Measurements from ENCODE around the gene LMNB1.
"Not testable (repeated sequence)": the region's sequence is repeated elsewhere in the genome, so short reads cannot be mapped to it uniquely, and the experiment has no call there.

Gene LMNB1

GRCh38 chr5:126837906-126838539 is 61.1 kb downstream of the LMNB1 start:
- DNase-seq (ENCODE audit: extremely low read depth, insufficient read length), result no peak
- peaks cover 5% of the 10 kb centered on the region for H3K36me3 ChIP-seq (ENCODE audit: control insufficient read depth, insufficient read depth, low read length)
- H3K4me3 ChIP-seq (replicated peaks; ENCODE audit: low read depth, low read length), result no peak overlapping the region
- no peak for TF ChIP-seq CTCF (IDR thresholded peaks at IDR 0.05; ENCODE audit: insufficient read depth, low read length, poor library complexity, severe bottlenecking)
- no peaks in the 10 kb centered on the region for H3K27me3 ChIP-seq (replicated peaks; ENCODE audit: control insufficient read depth, insufficient read depth, low read length)

- DNase-seq (ENCODE audit: extremely low read depth, insufficient read length); H3K36me3 ChIP-seq (ENCODE audit: control insufficient read depth, insufficient read depth, low read length); H3K4me3 ChIP-seq (replicated peaks; ENCODE audit: low read depth, low read length); H3K27me3 ChIP-seq (replicated peaks; ENCODE audit: control insufficient read depth, insufficient read depth, low read length): not testable (repeated sequence)
Measured at GRCh38 chr5:126839407-126839806, 62.5 kb downstream of the LMNB1 start.

DNA sequence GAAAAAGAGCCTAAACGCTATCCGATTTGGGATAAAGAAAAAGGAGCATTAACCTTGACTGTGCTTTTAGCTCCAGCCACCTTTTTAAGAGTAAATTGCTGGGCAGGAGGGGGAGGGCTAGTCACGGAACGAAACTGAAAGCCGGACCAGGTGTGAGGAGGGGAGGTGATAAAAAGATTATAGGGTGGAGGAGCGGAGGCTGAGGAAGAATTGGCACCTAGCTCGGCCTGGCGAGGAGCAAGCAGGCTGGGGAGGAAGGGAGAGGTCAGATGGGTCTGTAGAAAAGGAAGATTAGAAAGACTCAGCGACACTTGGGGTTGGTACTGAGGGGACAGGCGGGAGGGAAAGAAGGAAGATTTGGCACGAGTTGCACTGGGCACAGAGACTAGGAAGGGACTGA is 66.4 kb downstream of the LMNB1 start:
- not testable (repeated sequence) for H3K4me3 ChIP-seq (replicated peaks; ENCODE audit: low read depth, low read length); DNase-seq (ENCODE audit: extremely low read depth, insufficient read length); H3K36me3 ChIP-seq (ENCODE audit: control insufficient read depth, insufficient read depth, low read length); H3K27me3 ChIP-seq (replicated peaks; ENCODE audit: control insufficient read depth, insufficient read depth, low read length)

- not testable (repeated sequence) for H3K4me3 ChIP-seq (replicated peaks; ENCODE audit: low read depth, low read length); H3K27me3 ChIP-seq (replicated peaks; ENCODE audit: control insufficient read depth, insufficient read depth, low read length); H3K36me3 ChIP-seq (ENCODE audit: control insufficient read depth, insufficient read depth, low read length)
- DNase-seq (ENCODE audit: extremely low read depth, insufficient read length), result peak; percentile 46
Measured at GRCh38 chr5:126845470-126846070, 68.6 kb downstream of the LMNB1 start.

GRCh38 chr5:126846344-126846743 is 69.4 kb downstream of the LMNB1 start:
- no peaks in the 10 kb centered on the region for H3K27me3 ChIP-seq (replicated peaks; ENCODE audit: control insufficient read depth, insufficient read depth, low read length)
- no peak for DNase-seq (ENCODE audit: extremely low read depth, insufficient read length)
- no peaks in the 10 kb centered on the region for H3K36me3 ChIP-seq (ENCODE audit: control insufficient read depth, insufficient read depth, low read length)
- no peak for TF ChIP-seq CTCF (IDR thresholded peaks at IDR 0.05; ENCODE audit: insufficient read depth, low read length, poor library complexity, severe bottlenecking)
- no peak overlapping the region for H3K4me3 ChIP-seq (replicated peaks; ENCODE audit: low read depth, low read length)

GRCh38 chr5:126846744-126847455 is 70.0 kb downstream of the LMNB1 start:
- Histone ChIP-seq H3K4me3 (replicated peaks; ENCODE audit: low read depth, low read length) (no peak overlapping the region), H3K36me3 (ENCODE audit: control insufficient read depth, insufficient read depth, low read length) (no peaks in the 10 kb centered on the region)

More at GRCh38 chr5:126846744-126847455, 70.0 kb downstream of the LMNB1 start:
- H3K27me3 ChIP-seq (replicated peaks; ENCODE audit: control insufficient read depth, insufficient read depth, low read length), result no peaks in the 10 kb centered on the region
- no peak for TF ChIP-seq CTCF (IDR thresholded peaks at IDR 0.05; ENCODE audit: insufficient read depth, low read length, poor library complexity, severe bottlenecking)
- DNase-seq (ENCODE audit: extremely low read depth, insufficient read length), result no peak
